Endothelial cell of coronary artery (primary cell): ENCODE measurements around the gene SNX2. TPM values are rescaled to one million over a fixed set of nuclear protein-coding genes. Genes with fewer than 3 reads are reported as not detected.

ENCODE experiments used
- total RNA-seq: library from RNA; depleted of rRNA; stranded (reverse); fragments of >200 nt; gene quantifications from 2 replicates; pipeline ENCODE4 v1.2.3, GENCODE V29; 2014

SNX2 gene, protein sequence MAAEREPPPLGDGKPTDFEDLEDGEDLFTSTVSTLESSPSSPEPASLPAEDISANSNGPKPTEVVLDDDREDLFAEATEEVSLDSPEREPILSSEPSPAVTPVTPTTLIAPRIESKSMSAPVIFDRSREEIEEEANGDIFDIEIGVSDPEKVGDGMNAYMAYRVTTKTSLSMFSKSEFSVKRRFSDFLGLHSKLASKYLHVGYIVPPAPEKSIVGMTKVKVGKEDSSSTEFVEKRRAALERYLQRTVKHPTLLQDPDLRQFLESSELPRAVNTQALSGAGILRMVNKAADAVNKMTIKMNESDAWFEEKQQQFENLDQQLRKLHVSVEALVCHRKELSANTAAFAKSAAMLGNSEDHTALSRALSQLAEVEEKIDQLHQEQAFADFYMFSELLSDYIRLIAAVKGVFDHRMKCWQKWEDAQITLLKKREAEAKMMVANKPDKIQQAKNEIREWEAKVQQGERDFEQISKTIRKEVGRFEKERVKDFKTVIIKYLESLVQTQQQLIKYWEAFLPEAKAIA
- total RNA-seq: 44.8 and 59.8 TPM in 2 replicates

DNA sequence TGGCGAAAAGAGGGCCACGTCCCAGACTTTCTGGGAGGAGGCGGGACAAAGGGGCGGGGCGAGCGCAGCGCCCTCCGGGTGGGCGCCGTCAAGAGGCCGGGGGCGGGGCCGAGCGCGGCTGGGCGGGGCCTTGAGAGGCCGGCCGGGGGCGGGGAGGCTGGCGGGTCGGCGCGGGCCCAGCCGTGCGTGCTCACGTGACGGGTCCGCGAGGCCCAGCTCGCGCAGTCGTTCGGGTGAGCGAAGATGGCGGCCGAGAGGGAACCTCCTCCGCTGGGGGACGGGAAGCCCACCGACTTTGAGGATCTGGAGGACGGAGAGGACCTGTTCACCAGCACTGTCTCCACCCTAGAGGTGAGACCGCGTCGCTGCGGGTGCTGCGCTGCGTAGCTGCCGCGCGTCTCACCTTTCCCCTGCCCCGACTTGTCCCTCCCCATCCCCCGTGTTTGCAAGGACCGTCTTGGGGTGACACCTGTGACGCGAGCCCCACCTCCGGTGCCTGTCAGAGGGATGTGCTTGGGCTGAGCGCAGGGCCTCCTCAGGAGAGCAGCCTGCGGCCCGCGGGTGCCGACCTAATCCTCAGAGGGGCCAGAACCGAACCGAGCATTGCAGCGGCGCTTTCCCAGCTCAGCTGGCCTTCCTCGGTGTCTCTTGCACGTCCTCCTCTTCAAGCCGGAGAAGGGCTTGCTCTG lies at the start of gene SNX2:
SNX2 (plus strand) TSS at position 220 of the 689 bp plus-strand sequence; CDS start at position 244, 24 bp downstream.

DNA sequence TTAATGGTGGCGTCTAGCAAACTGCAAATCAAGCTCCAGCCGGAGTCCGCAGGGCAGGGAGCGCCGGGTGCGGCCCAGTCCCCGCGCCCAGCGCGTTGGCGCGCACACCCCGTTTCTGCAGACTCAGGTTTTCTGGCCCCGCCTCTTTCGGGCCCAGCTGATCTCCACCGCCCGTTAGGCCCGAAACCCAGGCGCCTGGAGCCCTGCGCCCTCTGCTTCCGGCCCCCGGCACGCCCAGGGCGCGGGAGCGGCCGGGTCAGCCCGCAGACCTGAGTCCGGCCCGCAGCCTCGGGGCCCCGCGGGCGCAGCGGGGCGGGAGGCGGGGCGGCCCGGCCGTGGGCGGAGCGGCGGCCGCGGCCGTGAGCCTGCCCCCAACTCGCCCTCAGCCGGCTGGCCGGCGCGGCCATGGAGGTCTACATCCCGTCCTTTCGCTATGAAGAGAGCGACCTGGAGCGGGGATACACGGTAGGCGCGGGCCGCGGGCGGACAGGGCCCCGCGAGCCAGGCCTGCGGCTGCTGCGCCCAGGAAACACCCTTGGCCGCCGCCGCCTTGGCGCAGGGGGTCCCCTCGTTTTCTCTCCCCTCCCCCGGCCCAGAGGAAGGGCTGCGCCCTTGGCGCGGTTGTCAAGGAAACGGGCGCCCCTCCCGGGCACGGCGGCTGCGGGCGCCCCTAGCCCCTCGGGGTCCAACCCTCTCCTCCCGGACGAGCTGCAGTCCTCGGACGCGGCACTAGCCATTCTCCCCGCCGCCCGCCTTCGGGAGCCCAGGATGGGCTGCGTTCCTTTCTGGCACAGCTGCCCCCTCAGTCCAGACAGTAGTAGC lies 70.6 kb downstream of the SNX2 start, which contains the start of gene SNX24:
SNX24 (plus strand) TSS at position 385 of the 822 bp plus-strand sequence; CDS start at position 406, 21 bp downstream.

Other genes starting within 250 kb of the SNX2 start
- 8.7 TPM in 2 replicates for gene SNX24, start 70.5 kb downstream of the SNX2 start, total RNA-seq